Neural progenitor cell (in vitro differentiated cells): ENCODE results near the gene FERD3L. TPM values are rescaled to one million over a fixed set of nuclear protein-coding genes. Genes with fewer than 3 reads are reported as not detected.

Experiments used
- DNase-seq: peaks from one replicate; pipeline ENCODE4 v3.0.0-alpha.2; 2016; ENCODE audit warnings: low spot score
- H2AFZ ChIP-seq: fragments of 200-600 bp; sonication (generic); replicated peaks from 2 replicates; pipeline ENCODE4 v1.6.1; 2016; ENCODE audit warnings: antibody characterized with exemption
- H3F3A ChIP-seq: fragments of 200-600 bp; sonication (generic); 2 replicates; pipeline ENCODE4 v1.6.1; 2016; ENCODE audit warnings: antibody characterized with exemption, low read depth
- H3K27ac ChIP-seq: fragments of 200-600 bp; sonication (generic); 2 replicates; pipeline ENCODE4 v1.5.1; 2016; ENCODE audit warnings: mild to moderate bottlenecking
- H3K27me3 ChIP-seq: fragments of 200-600 bp; sonication (generic); 2 replicates; pipeline ENCODE4 v1.6.1; 2016; ENCODE audit warnings: mild to moderate bottlenecking, moderate library complexity
- H3K36me3 ChIP-seq: fragments of 200-600 bp; sonication (generic); 2 replicates; pipeline ENCODE4 v1.5.1; 2016
- H3K4me1 ChIP-seq: fragments of 200-600 bp; sonication (generic); 2 replicates; pipeline ENCODE4 v1.6.1; 2016; ENCODE audit warnings: mixed run types
- H3K4me2 ChIP-seq: fragments of 200-600 bp; sonication (generic); 2 replicates; pipeline ENCODE4 v1.6.1; 2016
- H3K4me3 ChIP-seq: fragments of 200-600 bp; sonication (generic); 2 replicates; pipeline ENCODE4 v1.5.1; 2016
- H3K79me2 ChIP-seq: fragments of 200-600 bp; sonication (generic); 2 replicates; pipeline ENCODE4 v1.6.1; 2016; ENCODE audit warnings: low read depth
- H3K9ac ChIP-seq: fragments of 200-600 bp; sonication (generic); 2 replicates; pipeline ENCODE4 v1.6.1; 2016
- H3K9me3 ChIP-seq: fragments of 200-600 bp; sonication (generic); 2 replicates; pipeline ENCODE4 v1.5.1; 2016; ENCODE audit warnings: low read depth
- H4K20me1 ChIP-seq: fragments of 200-600 bp; sonication (generic); 2 replicates; pipeline ENCODE4 v1.6.1; 2016; ENCODE audit warnings: low read depth
- H3K27ac Mint-ChIP-seq: 3 replicates; pipeline ENCODE4 v1.8.0; 2021; ENCODE audit warnings: mixed read lengths
- H3K27me3 Mint-ChIP-seq: 2 replicates; pipeline ENCODE4 v1.8.0; 2022; ENCODE audit warnings: low read depth, mild to moderate bottlenecking, inconsistent platforms, moderate library complexity, mixed read lengths; ENCODE audit not compliant: insufficient read depth
- H3K36me3 Mint-ChIP-seq: 3 replicates; pipeline ENCODE4 v1.8.0; 2021; ENCODE audit warnings: mixed read lengths
- H3K4me1 Mint-ChIP-seq: 3 replicates; pipeline ENCODE4 v1.8.0; 2021; ENCODE audit warnings: mixed read lengths
- H3K4me3 Mint-ChIP-seq: 3 replicates; pipeline ENCODE4 v1.8.0; 2021; ENCODE audit warnings: mild to moderate bottlenecking, moderate library complexity, mixed read lengths
- H3K9me3 Mint-ChIP-seq: 3 replicates; pipeline ENCODE4 v1.8.0; 2020; ENCODE audit warnings: mixed read lengths
- CTCF ChIP-seq: fragments of 200-600 bp; sonication (generic); IDR thresholded peaks from 2 replicates; pipeline ENCODE4 v1.5.1; 2017; ENCODE audit warnings: antibody characterized with exemption, mild to moderate bottlenecking
- EZH2 ChIP-seq: fragments of 200-600 bp; sonication (generic); IDR thresholded peaks from 2 replicates; pipeline ENCODE4 v1.6.1; 2017; ENCODE audit warnings: antibody characterized with exemption, mild to moderate bottlenecking, moderate library complexity
- EZH2phosphoT487 ChIP-seq: fragments of 200-600 bp; sonication (generic); IDR thresholded peaks from 2 replicates; pipeline ENCODE4 v1.6.1; 2017; ENCODE audit warnings: antibody characterized with exemption
- total RNA-seq: library from RNA; depleted of rRNA; stranded (reverse); fragments of >200 nt; gene quantifications from 2 replicates; pipeline ENCODE4 v1.2.3, GENCODE V29; 2015; ENCODE audit warnings: low replicate concordance

Gene FERD3L
- total RNA-seq, 1 donor from 2014 or later: not detected

DNA sequence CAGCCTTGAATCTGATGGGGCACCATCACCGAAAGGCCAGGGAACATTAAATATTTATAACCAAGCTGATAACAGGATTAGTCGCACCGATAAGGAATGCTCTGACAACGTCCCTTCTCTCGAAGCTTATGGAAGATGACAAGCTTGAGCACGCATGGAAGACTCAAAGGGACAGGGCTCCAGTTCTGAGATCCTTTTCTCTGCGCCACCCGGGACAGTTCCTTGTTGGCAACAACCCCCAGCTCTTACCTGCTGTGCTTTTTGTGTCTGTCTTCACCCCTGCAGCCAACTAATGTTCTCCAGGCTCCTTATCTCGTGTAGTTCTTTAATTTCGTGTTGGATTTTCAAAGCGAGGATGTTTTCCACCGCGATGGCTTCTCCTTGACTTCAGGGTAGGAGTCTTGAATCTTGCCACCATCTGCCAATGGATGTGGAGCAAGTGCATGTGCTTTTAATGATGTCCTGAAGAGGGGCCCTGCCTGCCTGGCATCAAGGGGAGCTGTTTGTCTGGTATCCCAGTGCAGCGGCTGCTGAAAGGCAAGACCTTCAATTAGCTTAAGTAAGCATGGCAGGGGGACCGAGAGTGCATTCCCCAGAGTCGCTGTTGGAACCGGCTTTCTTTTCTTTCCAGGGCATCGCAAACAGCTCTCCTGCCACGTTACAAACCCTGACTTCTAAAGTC, 354 bp upstream of the FERD3L start:
- Mint-ChIP-seq H3K27ac (no peak overlapping the region), H3K4me3 (peak overlapping the region; percentile 84), H3K4me1 (peaks cover 29% of the 10 kb centered on the region), H3K36me3 (no peaks in the 10 kb centered on the region), H3K27me3 (peaks cover 47% of the 10 kb centered on the region), H3K9me3 (no peaks in the 10 kb centered on the region)
- Histone ChIP-seq H3K9me3 (no peaks in the 10 kb centered on the region), H3F3A (peaks cover 10% of the 10 kb centered on the region), H4K20me1 (peaks cover 46% of the 10 kb centered on the region), H3K27ac (no peak overlapping the region), H3K4me2 (peak overlapping the region; percentile 73), H3K79me2 (no peaks in the 10 kb centered on the region), H3K36me3 (no peaks in the 10 kb centered on the region), H3K4me3 (peak overlapping the region; percentile 42), H3K9ac (no peak overlapping the region), H3K4me1 (peaks cover 22% of the 10 kb centered on the region), H2AFZ (no peak overlapping the region), H3K27me3 (peaks cover 85% of the 10 kb centered on the region)
- TF ChIP-seq EZH2 (peak; percentile 20), EZH2phosphoT487 (peak; percentile 40), CTCF (no peak)
- peak; percentile 71 for DNase-seq

DNA sequence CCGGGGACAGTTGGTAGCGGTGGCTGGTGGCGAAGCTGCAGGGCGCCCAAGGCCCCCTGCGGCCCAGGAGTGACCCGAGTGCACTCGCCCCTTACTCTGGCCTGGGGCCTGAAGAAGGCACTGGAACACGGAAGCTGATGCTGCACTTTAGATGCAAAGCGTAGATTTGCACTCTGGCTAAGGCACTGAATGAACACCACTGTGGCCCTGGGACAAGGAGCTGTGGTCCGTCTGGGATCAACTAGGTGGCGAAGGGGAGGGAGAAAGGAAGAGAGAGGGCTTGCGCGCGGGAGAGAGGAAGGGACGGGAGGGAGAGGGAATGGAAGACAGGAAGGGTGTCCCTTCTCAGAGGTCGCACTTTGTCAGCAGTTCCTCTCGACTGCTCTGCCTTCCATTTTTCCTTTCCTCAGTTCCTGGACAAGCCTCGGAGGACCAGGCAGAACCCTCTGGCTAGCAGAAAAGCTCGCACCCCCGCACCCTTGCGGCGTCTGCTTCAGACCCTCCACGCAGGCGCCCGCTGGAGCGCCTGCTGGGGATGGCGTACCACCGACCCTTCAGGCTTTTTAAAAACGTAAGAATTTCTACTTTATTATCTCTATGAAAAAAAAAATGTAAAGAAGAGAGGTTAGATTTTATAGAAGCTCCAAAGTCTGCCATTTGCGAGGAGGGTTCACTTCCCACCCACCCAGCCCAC, 1.2 kb downstream of the FERD3L start:
- H3K27me3 ChIP-seq: peaks cover 99% of the 10 kb centered on the region
- H3K4me2 ChIP-seq: peak overlapping the region; percentile 73
- no peaks in the 10 kb centered on the region for H3K9me3 ChIP-seq
- peaks cover 10% of the 10 kb centered on the region for H3F3A ChIP-seq
- Mint-ChIP-seq H3K4me1 (peaks cover 29% of the 10 kb centered on the region), H3K4me3 (peak overlapping the region; percentile 83), H3K27me3 (peaks cover 47% of the 10 kb centered on the region), H3K36me3 (no peaks in the 10 kb centered on the region), H3K27ac (no peak overlapping the region), H3K9me3 (no peaks in the 10 kb centered on the region)
- peak overlapping the region; percentile 55 for H2AFZ ChIP-seq
- H4K20me1 ChIP-seq: peaks cover 46% of the 10 kb centered on the region
- DNase-seq: peak; percentile 37
- H3K9ac ChIP-seq: no peak overlapping the region
- H3K4me3 ChIP-seq: peak overlapping the region; percentile 42
- H3K79me2 ChIP-seq: no peaks in the 10 kb centered on the region
- no peak overlapping the region for H3K27ac ChIP-seq
- TF ChIP-seq EZH2 (peak; percentile 70), CTCF (no peak), EZH2phosphoT487 (peak; percentile 6)
- H3K4me1 ChIP-seq: peaks cover 22% of the 10 kb centered on the region
- H3K36me3 ChIP-seq: no peaks in the 10 kb centered on the region

- no peaks in the 10 kb centered on the region for H3K36me3 ChIP-seq
- H3K27me3 ChIP-seq: peaks cover 64% of the 10 kb centered on the region
- peaks cover 13% of the 10 kb centered on the region for H3K4me1 ChIP-seq
- H3K4me3 ChIP-seq: no peak overlapping the region
- H3K9ac ChIP-seq: no peak overlapping the region
- peaks cover 21% of the 10 kb centered on the region for H4K20me1 ChIP-seq
- H2AFZ ChIP-seq: no peak overlapping the region
- Mint-ChIP-seq H3K4me1 (peaks cover 12% of the 10 kb centered on the region), H3K27ac (no peak overlapping the region), H3K36me3 (no peaks in the 10 kb centered on the region), H3K27me3 (peaks cover 30% of the 10 kb centered on the region), H3K4me3 (no peak overlapping the region), H3K9me3 (no peaks in the 10 kb centered on the region)
- H3F3A ChIP-seq: no peaks in the 10 kb centered on the region
- no peaks in the 10 kb centered on the region for H3K79me2 ChIP-seq
- H3K27ac ChIP-seq: no peak overlapping the region
- DNase-seq: no peak
- no peak for TF ChIP-seq EZH2
- TF ChIP-seq EZH2phosphoT487: no peak
- no peak for TF ChIP-seq CTCF
- no peaks in the 10 kb centered on the region for H3K9me3 ChIP-seq
- H3K4me2 ChIP-seq: no peak overlapping the region
These were observed 5.4 kb downstream of the FERD3L start for GRCh38 chr7:19139706-19140327.
